DND-41 (cell line): ENCODE results near the gene L3MBTL4.

Experiments
- ATAC-seq: fragments of 200-7000 bp; cut with Tn5 transposase; 3 replicates; pipeline ENCODE4 v1.9.1; 2021; ENCODE audit warnings: low read depth; ENCODE audit not compliant: insufficient read depth
- DNase-seq: peaks from one replicate; pipeline ENCODE4 v3.0.0-alpha.2; 2020
- H2AFZ ChIP-seq: 2 replicates; pipeline ENCODE4 v1.6.0; 2012; ENCODE audit warnings: low read depth, low read length
- H3K27ac ChIP-seq: 2 replicates; pipeline ENCODE4 v1.5.1; 2012; ENCODE audit warnings: low read length, inconsistent platforms
- H3K27me3 ChIP-seq: fragments of 200-600 bp; sonication (generic); 2 replicates; pipeline ENCODE4 v1.6.0; 2012; ENCODE audit warnings: low read length, mild to moderate bottlenecking, inconsistent platforms; ENCODE audit not compliant: insufficient read depth, poor library complexity
- H3K36me3 ChIP-seq: 2 replicates; pipeline ENCODE4 v1.5.1; 2012; ENCODE audit warnings: low read length, inconsistent platforms; ENCODE audit not compliant: insufficient read depth
- H3K4me1 ChIP-seq: 2 replicates; pipeline ENCODE4 v1.5.1; 2012; ENCODE audit warnings: mild to moderate bottlenecking, low read length; ENCODE audit not compliant: insufficient read depth
- H3K4me2 ChIP-seq: 2 replicates; pipeline ENCODE4 v1.6.0; 2012; ENCODE audit warnings: mild to moderate bottlenecking, moderate library complexity, low read length, inconsistent platforms; ENCODE audit not compliant: insufficient read depth
- H3K4me3 ChIP-seq, 2 experiments: fragments of 200-600 bp in 1 of 2; shearing (Covaris generic) in 1 of 2; 2 replicates each; pipeline ENCODE4 v1.5.1; 2012 to 2016; ENCODE audit warnings: inconsistent platforms in 2 of 2, low read length in 2 of 2, mild to moderate bottlenecking in 2 of 2, low read depth in 1 of 2, moderate library complexity in 1 of 2
- H3K79me2 ChIP-seq: 2 replicates; pipeline ENCODE4 v1.6.0; 2012; ENCODE audit warnings: low read length, inconsistent platforms; ENCODE audit not compliant: insufficient read depth
- H3K9ac ChIP-seq: 2 replicates; pipeline ENCODE4 v1.6.0; 2012; ENCODE audit warnings: low read depth, mild to moderate bottlenecking, inconsistent platforms, low read length, moderate library complexity
- H3K9me3 ChIP-seq: 2 replicates; pipeline ENCODE4 v1.5.1; 2012; ENCODE audit warnings: low read length, moderate library complexity, mild to moderate bottlenecking, inconsistent platforms; ENCODE audit not compliant: insufficient read depth, severe bottlenecking
- H4K20me1 ChIP-seq: 2 replicates; pipeline ENCODE4 v1.6.0; 2012; ENCODE audit warnings: low read length; ENCODE audit not compliant: insufficient read depth
- EZH2 ChIP-seq: IDR thresholded peaks from 3 replicates; pipeline ENCODE4 v1.6.1; 2012; ENCODE audit warnings: borderline replicate concordance, low read depth, mild to moderate bottlenecking, moderate library complexity, low read length, inconsistent platforms; ENCODE audit not compliant: severe bottlenecking
- TF ChIP-seq, protein P1 (sequence below): IDR thresholded peaks from 2 replicates; pipeline ENCODE4 v1.5.1; 2012; ENCODE audit warnings: borderline replicate concordance, low read length, moderate library complexity, mild to moderate bottlenecking; ENCODE audit not compliant: poor library complexity, severe bottlenecking; ENCODE audit errors: extremely low read depth

Gene L3MBTL4

DNA sequence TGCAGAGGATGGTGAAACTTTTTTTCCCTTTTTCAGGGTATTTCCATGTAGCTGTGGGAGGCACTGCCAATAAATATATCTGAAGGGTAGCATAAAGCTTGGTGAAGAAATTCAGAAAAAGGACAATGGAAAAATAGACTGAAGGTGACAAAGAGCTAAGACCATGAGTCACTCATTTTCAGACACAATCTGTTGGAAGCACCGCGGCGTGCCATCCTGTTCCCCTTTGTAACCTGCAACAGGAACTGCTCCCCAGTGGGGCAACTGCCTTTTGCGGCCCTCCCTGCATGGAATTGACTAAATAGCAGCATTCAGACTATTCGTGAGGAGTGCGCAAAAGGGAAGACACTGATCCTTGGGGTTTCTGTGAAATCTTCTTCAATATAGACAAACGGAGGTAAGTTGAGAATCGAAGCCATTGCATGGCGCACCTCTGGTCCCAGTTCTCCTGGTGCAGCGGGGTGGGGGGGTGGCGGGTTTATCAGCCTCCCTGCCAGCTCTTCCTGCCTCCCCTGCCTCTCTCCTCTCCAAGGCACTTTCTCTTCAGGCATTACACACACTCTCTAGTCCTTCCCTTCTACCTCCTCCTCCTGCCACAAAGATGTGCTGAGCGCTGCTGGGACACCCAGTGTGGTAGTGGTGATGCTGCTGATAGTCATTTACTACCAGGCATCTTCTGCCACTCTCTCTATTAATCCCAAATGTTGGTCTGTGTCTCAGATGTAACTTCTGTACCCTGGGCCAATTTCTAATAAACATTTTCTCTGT lies 393.2 kb downstream of the L3MBTL4 start:
- DNase-seq (no peak), ATAC-seq (no peak)
- Histone ChIP-seq H3K36me3 (no peaks in the 10 kb centered on the region), H3K9me3 (no peaks in the 10 kb centered on the region), H3K9ac (no peak overlapping the region), H2AFZ (no peak overlapping the region), H3K79me2 (no peaks in the 10 kb centered on the region), H4K20me1 (no peaks in the 10 kb centered on the region), H3K4me2 (no peak overlapping the region), H3K27me3 (no peaks in the 10 kb centered on the region), H3K4me1 (no peaks in the 10 kb centered on the region), H3K27ac (no peak overlapping the region), H3K4me3 (no peak overlapping the region)
- no peak for TF ChIP-seq EZH2
- TF ChIP-seq, protein P1, sequence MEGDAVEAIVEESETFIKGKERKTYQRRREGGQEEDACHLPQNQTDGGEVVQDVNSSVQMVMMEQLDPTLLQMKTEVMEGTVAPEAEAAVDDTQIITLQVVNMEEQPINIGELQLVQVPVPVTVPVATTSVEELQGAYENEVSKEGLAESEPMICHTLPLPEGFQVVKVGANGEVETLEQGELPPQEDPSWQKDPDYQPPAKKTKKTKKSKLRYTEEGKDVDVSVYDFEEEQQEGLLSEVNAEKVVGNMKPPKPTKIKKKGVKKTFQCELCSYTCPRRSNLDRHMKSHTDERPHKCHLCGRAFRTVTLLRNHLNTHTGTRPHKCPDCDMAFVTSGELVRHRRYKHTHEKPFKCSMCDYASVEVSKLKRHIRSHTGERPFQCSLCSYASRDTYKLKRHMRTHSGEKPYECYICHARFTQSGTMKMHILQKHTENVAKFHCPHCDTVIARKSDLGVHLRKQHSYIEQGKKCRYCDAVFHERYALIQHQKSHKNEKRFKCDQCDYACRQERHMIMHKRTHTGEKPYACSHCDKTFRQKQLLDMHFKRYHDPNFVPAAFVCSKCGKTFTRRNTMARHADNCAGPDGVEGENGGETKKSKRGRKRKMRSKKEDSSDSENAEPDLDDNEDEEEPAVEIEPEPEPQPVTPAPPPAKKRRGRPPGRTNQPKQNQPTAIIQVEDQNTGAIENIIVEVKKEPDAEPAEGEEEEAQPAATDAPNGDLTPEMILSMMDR: no peak

DNA sequence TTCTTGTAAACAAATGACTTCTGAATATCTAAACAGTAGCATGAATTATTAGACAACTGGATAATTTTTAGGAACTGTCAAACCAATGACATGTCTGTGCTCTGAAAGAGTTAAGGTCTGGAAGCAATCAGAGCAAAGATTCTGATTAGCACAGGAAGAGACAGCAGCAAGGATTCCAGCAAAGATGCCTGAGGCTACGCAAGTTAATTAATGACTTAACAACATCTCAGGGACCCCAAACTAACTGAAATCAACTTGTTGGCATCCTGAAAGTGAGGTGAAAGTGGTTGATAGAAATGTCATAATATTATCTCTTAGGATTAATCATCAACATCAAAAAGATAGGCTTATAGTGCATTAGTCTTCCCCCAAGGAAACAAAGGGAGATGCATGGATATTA lies 396.0 kb downstream of the L3MBTL4 start:
- Histone ChIP-seq H3K27ac (no peak overlapping the region), H4K20me1 (no peaks in the 10 kb centered on the region), H3K4me3 (no peak overlapping the region), H3K9me3 (no peaks in the 10 kb centered on the region), H3K4me1 (no peaks in the 10 kb centered on the region), H3K27me3 (no peaks in the 10 kb centered on the region), H3K9ac (no peak overlapping the region), H3K4me2 (no peak overlapping the region), H3K36me3 (no peaks in the 10 kb centered on the region), H2AFZ (no peak overlapping the region), H3K79me2 (no peaks in the 10 kb centered on the region)
- TF ChIP-seq, protein P1: no peak
- TF ChIP-seq EZH2: no peak
- ATAC-seq (no peak), DNase-seq (no peak)

DNA sequence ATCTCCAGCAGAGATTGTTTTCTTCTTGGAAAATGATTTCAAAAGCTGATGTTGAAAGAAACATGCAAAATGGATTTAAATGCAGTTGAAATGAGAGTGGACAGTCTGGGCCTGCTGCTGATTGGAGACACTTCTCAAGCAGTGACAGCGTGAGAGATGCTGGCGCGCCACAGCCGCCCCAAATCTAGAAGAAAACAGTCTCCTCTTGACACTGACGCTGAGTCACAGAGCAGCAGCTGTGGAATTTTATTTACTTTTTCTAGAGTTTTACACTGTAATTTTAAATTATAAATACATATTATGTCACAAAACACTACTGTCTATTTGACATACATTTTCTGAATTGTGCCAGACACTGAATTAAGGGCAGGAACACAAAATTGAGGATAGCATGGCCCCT lies 397.5 kb downstream of the L3MBTL4 start:
- Histone ChIP-seq H3K4me3 (no peak overlapping the region), H3K27ac (no peak overlapping the region), H4K20me1 (no peaks in the 10 kb centered on the region), H2AFZ (no peak overlapping the region), H3K9me3 (no peaks in the 10 kb centered on the region), H3K4me2 (no peak overlapping the region), H3K79me2 (no peaks in the 10 kb centered on the region), H3K27me3 (no peaks in the 10 kb centered on the region), H3K36me3 (no peaks in the 10 kb centered on the region), H3K4me1 (no peaks in the 10 kb centered on the region), H3K9ac (no peak overlapping the region)
- ATAC-seq: no peak
- DNase-seq: no peak
- TF ChIP-seq, protein P1: no peak
- TF ChIP-seq EZH2: no peak

DNA sequence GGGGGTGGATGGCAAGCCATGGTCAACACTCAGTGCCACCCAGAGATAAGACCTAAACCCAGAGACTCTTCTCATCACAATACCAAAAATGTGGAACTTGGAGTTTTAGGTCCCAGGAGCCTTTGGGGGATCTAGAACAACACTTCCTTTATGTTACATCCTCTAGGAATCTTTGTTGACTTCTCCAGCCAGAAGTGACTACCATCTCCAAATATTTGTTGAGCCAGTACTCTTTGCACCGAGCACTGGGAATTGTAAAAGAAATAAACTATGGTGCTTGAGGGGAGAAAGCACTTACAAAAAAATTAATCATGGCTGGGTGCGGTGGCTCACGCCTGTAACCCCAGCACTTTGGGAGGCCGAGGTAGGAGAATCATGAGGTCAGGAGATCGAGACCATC lies 399.3 kb downstream of the L3MBTL4 start:
- H3K4me1 ChIP-seq: no peaks in the 10 kb centered on the region
- H3K9ac ChIP-seq: no peak overlapping the region
- H2AFZ ChIP-seq: no peak overlapping the region
- no peaks in the 10 kb centered on the region for H4K20me1 ChIP-seq
- DNase-seq: no peak
- no peak overlapping the region for H3K4me3 ChIP-seq
- H3K9me3 ChIP-seq: no peaks in the 10 kb centered on the region
- no peak for ATAC-seq
- H3K79me2 ChIP-seq: no peaks in the 10 kb centered on the region
- H3K36me3 ChIP-seq: no peaks in the 10 kb centered on the region
- H3K27me3 ChIP-seq: no peaks in the 10 kb centered on the region
- no peak overlapping the region for H3K4me2 ChIP-seq
- TF ChIP-seq, protein P1: no peak
- TF ChIP-seq EZH2: no peak
- H3K27ac ChIP-seq: no peak overlapping the region
